GM21529 (cell line): ENCODE measurements around the gene KANSL1.
"Not testable (repeated sequence)": the region's sequence is repeated elsewhere in the genome, so short reads cannot be mapped to it uniquely, and the experiment has no call there.

Experiments used
- ATAC-seq: cut with Tn5 transposase; IDR thresholded peaks from one replicate; pipeline ENCODE4 v1.9.1; 2021; ENCODE audit not compliant: unreplicated experiment

Gene KANSL1, protein sequence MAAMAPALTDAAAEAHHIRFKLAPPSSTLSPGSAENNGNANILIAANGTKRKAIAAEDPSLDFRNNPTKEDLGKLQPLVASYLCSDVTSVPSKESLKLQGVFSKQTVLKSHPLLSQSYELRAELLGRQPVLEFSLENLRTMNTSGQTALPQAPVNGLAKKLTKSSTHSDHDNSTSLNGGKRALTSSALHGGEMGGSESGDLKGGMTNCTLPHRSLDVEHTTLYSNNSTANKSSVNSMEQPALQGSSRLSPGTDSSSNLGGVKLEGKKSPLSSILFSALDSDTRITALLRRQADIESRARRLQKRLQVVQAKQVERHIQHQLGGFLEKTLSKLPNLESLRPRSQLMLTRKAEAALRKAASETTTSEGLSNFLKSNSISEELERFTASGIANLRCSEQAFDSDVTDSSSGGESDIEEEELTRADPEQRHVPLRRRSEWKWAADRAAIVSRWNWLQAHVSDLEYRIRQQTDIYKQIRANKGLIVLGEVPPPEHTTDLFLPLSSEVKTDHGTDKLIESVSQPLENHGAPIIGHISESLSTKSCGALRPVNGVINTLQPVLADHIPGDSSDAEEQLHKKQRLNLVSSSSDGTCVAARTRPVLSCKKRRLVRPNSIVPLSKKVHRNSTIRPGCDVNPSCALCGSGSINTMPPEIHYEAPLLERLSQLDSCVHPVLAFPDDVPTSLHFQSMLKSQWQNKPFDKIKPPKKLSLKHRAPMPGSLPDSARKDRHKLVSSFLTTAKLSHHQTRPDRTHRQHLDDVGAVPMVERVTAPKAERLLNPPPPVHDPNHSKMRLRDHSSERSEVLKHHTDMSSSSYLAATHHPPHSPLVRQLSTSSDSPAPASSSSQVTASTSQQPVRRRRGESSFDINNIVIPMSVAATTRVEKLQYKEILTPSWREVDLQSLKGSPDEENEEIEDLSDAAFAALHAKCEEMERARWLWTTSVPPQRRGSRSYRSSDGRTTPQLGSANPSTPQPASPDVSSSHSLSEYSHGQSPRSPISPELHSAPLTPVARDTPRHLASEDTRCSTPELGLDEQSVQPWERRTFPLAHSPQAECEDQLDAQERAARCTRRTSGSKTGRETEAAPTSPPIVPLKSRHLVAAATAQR (N-terminal part only)

DNA sequence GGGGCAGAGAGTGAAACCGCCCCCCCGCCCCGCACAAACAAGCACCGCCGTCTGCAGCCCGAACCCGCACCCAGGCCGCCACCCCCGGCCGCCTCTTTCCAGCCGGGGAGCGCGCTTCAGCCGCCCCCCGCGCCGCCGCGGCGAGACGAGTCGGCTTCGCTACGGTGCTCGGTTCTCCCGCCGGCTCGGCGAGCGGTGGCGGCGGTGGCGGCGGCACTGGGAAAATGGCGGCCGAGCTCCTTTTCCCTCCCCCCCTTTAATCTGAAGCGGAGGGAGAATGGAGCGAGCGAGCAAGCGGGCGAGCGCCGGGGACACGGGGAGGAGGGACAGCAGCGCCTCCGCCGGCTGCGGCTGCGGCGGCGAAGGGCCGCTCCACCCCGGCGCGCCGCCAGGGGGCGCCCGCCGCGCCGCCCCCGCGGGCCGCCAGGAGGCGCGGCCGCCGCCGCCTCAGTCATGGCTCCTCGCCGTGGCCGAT is at the start of gene KANSL1:
Gene KANSL1, minus strand, starts transcription at position 279 of the 475 bp plus-strand sequence. CDS start 21,286 bp downstream, outside the sequence.
- peak; percentile 56 for ATAC-seq

DNA sequence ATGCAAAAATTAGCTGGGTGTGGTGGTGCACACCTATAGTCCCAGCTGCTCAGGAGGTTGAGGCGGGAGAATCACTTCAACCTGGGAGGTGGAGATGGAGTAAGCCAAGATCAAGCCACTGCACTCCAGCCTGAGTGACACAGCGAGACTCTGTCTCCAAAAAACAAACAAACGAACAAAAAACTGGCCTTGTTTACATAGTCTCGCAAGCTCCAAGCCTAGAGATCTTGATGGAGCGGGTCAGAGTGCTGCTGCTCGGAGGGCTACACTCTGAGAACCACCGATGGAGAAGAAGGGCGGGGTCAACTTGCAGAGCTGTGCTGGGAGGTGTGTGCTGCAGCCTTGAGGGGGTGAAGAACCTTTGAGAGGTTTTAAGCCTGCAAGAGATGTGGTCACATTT is 38.1 kb upstream of the KANSL1 start:
- ATAC-seq: not testable (repeated sequence)

DNA sequence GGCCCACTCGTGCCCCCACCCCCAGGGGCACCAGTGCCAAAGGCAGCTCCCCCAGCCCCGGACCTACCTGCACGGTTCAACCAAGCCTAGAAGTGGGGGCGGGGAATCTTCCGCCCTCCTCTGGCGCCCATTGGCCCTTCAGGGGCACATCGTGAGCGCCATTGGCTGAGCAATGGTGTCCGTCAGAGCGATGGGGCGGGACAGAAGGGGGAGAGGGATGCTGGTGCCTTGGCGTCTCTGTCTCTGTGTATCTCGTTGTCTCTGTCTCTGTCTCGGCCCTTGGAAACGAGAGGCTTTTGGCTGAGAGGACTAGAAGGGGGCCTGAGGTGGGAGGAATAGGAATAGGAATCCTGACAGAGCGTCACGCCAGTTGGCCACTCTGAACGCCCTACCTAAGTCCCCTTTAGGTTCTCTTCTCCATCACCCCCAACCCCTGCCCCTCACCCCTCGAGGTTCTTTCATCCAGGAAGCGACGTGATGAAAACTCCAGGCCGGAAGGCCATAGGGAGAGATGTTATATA is 32.1 kb upstream of the KANSL1 start:
- peak; percentile 99 for ATAC-seq

DNA sequence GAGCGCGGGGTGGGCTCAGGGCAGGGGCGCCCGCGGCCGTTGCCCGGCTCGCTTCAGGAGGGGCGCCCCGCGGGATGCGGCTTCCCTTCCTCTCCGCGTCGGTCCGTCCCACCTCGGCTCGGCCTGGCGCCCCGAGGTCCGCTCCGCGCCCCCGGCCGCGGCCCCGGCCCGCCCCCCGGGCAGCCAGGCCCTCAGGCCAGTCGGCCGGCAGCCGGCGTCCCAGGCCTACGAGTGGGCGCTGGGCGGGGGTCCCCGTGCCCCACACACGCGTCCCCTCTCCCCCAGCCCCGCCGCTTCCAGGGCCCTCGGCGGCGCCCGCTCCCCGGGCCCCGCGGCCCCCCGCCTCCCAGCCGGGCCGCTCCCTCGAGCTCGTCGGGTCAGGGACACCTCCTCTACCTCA is 31.6 kb upstream of the KANSL1 start:
- ATAC-seq: peak; percentile 37

DNA sequence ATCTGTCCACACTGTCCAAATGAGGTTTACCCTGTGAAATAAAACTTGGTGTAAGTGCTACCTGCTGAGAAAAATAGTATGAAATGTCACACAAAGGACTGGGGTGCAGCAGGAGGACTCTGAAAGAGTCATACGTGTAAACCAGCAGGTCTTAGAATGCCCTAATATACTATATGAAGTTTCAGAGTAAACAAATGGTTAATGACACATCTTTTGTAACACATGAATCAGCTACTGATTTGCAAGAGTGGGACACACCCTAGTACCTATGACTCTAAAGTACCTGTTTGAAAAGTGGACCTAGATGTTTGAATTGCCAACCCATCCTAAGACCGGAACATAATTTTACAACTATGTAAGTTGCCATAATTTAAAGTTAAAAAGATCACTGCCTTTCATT is 29.8 kb upstream of the KANSL1 start:
- ATAC-seq: not testable (repeated sequence)

DNA sequence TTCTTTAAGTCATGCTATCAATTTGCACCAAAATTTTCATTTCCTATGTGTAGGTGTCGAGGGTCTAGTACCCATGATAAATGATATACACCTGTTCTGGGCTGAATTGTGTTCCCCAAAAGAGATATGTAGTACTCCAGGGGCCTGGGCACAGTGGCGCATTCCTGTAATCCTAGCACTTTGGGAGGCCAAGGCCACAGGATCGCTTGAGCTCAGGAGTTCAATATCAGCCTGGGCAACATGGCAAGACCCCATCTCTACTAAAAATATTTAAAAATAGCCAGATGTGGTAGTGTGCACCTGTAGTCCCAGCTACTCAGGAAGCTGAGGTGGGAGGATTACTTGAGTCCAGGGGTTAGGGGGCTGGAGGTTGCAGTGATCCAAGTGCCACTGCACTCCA is 23.5 kb upstream of the KANSL1 start:
- no peak for ATAC-seq

DNA sequence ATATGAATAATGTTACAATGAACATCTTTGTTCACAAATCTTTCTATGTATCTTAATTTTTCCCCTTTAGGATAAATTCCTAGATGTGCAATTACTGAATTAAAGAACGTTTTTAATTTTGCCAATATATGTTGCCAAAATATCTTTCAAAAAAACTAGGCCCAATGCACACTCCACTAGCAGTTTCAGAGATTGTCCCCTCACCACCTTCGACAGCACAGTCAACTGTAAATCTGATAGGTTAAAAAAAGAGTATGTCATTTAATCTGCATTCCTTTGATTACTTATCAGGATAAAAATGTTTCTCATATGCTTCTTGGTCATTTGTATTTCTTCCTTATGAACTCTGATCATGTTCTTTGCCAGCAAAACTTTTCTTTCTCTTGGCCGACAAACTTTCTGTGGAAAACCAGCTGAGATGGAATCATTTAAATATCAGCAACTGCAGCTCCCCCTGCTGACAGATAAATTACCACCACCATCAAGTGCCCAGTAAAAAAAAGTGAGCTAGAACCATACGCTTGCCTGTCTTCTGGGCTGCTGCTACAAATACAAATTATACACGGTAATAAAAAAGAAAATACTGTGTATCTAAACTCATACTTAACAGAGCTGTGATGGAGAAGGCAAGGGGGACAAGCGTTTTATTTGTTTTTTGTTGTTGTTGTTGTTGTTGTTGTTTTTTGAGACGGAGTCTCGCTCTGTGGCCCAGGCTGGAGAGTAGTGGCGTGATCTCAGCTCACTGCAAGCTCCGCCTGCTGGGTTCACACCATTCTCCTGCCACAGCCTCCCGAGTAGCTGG is 19.6 kb upstream of the KANSL1 start:
- ATAC-seq: no peak

DNA sequence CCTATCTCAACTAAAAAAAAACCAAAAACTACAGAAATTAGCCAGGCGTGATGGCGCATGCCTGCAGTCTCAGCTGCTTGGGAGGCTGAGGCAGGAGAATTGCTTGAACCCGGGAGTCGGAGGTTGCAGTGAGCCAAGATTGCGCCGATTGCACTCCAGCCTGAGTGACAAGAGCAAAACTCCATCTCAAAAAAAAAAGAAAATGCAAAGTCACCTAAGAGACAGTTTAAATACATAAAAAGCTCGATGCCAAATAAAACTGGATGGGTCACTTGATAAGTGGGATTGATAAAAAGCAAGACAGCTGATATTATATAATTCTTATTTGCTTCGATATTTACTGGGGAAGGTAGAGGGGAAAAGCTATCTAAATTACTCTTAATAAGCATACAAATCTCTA is 15.8 kb upstream of the KANSL1 start:
- ATAC-seq: no peak

DNA sequence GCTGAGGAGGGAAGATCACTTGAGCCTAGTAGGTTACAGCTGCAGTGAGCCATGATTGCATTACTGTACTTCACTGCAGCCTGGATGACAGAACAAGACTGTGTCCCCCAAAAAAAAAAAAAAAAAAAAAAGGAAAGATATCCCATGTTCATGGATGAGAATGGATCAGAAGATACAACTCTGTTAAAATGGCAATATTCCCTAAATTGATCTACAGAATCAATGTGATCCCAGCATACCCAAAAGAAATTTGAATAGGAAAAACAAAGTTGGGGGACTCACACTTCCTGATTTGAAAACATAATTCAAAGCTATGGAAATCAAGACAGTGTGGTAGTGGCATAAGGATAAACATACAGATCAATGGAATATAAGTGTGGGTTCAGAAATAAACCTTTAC is 12.7 kb upstream of the KANSL1 start:
- ATAC-seq: no peak

DNA sequence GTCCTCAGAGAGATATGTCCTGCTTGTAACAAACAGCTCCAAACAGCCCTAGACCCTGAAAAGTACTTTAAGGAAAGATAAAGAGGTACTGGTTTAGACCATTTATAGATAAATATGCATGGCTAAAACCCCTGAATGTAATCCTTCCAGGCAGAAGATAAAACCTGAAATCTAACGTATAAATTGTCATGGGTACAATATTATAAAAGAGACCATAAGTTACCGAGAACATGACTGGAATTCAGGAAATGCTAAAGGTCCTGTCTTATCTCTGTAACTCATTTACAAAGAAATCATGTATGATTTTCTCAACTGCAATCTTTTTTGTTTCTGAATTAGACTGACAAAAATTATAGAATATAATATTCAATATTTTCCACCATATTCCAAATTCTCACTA is 9.2 kb upstream of the KANSL1 start:
- ATAC-seq: no peak

DNA sequence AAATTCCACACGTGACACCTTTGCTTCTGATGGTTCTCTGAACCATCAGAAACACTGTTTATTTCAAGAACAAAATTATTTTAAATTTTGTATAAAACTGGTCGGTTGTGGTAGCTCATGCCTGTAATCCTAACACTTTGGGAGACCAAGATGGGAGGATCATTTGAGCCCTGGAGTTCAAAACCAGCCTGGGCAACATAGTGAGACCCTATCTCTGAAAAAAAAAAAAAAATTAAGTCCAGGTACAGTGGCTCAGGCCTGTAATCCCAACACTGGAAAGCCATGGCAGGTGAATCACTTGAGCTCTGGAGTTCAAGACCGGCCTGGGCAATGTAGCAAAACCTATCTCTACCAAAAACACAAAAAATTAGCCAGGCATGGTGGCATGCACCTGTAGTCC is 8.3 kb upstream of the KANSL1 start:
- ATAC-seq: no peak

DNA sequence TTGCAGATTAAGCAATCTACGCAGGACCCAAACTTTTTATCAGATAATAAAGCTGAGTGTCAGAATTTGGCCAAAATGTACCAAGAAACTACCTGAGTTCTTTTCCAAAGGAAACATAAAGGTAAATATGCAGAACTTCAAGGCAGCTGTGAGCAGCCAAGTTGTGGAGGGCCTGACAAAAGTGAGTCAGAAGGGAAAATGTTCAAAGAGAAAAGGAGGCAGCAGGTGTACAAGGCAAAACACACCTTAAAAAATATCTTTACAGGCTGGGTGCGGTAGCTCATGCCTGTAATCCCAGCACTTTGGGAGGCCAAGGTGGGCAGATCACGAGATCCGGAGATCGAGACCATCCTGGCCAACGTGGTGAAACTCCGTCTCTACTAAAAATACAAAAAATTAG is 7.0 kb upstream of the KANSL1 start:
- ATAC-seq: no peak

DNA sequence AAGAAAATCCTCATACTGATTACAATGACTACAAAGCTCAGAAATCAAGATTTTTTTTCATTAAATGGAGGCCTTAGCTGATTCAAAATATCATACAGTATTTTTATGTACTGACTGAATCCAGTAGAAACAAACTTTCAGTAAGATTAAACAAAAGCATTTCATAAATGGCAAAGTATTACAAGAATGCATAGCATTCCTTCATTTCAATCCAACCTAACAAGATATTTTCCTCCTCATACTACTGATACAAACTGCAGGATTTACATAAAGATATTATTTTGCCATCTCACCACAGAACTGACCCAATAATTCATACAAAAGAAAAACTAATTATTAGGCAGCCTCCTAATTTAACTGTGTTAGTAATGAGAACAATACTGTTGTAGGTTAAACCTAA is 6.2 kb upstream of the KANSL1 start:
- no peak for ATAC-seq

DNA sequence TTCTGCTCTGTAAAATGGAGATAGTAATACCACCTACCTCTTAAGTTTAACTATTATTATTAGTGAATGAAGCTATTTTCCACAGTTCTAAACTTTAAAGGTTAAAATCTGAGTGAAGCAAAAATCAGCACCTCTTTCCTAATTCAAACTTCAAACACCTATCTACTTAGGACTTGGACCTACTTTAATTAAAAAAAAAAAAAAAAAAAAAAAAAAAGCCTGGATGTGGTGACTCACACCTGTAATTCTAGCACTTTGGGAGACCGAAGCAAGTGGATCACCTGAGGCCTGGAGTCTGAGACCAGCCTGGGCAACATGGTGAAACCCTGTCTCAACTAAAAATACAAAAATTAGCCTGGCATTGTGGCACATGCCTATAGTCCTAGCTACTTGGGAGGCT is 5.0 kb upstream of the KANSL1 start:
- no peak for ATAC-seq

DNA sequence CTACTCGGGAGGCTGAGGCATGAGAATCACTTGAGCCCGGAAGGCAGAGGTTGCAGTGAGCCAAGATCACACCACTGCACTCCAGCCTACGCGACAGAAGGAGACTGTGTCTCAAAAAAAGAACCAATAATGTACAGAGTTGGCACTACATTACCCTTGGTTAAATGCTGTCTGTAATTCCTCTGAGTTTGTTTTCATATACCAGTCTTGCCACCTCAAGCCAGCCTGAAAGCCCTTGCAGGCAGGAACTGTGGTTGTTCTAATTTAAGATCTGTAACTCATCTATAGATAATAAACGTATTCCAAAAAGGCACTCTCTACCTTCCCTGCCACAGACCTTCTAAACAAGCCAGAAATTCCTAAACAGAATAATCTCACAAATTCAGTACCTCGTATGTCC is 4.3 kb upstream of the KANSL1 start:
- no peak for ATAC-seq

DNA sequence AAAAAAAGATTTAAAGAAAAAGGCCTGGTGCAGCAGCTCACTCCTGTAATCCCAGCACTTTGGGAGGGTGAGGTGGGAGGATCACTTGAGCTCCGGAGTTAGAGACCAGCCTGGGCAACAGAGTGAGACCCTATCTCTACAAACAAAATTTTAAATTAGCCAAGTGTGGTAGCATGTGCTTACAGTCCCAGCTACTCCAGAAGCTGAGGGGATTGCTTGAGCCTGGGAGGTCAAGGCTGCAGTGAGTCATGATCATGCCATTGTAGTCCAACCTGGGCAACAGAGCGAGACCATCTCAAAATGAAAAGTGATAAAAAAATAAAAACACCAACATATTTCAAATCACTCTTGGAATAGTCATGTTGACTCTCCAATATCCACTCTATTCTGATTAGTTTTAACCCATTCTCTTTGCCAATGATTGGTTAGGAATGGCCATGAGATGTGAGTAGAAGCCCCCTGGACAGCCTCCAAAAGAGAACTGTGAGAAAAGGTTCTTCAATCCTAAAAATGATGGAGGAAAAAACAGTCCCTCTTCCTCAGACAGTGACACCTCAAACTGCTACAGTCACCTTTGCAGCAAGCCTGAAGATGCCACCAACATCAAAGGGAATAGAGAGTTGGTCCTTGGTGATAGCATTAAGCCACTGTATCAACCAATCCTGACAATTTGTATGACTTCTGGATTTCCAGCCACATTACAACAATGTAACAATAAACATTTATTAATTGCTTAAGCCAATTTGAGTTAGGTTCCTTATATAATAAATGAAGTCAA is 2.9 kb upstream of the KANSL1 start:
- ATAC-seq: no peak

DNA sequence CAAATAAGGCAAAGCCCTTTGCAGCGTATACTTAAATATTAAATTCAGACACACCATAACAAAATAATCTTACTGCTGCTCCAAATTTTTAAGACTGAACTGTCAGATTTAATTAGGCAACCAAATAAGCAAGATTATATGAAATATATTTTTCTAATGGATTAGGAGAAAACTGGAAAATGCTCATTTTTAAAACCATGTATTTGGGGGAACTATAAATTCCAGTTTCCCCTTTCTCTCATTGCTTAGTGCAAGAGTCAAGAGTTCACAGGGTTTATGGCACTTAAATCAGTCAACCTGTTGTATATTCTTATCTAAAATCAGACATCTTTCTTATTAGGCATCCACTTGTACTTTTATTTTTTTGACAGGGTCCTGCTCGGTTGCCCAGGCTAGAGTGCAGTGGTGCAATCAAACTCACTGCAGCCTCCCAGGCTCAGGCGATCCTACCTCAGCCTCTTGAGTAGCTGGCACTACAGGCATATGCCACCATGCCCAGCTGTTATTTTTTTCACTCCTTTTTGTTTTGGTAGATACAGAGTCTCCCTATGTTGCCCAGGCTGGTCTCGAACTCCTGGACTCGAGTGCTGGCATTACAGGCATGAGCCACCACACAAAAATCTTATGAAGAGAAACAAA is 2.1 kb upstream of the KANSL1 start:
- ATAC-seq: no peak

DNA sequence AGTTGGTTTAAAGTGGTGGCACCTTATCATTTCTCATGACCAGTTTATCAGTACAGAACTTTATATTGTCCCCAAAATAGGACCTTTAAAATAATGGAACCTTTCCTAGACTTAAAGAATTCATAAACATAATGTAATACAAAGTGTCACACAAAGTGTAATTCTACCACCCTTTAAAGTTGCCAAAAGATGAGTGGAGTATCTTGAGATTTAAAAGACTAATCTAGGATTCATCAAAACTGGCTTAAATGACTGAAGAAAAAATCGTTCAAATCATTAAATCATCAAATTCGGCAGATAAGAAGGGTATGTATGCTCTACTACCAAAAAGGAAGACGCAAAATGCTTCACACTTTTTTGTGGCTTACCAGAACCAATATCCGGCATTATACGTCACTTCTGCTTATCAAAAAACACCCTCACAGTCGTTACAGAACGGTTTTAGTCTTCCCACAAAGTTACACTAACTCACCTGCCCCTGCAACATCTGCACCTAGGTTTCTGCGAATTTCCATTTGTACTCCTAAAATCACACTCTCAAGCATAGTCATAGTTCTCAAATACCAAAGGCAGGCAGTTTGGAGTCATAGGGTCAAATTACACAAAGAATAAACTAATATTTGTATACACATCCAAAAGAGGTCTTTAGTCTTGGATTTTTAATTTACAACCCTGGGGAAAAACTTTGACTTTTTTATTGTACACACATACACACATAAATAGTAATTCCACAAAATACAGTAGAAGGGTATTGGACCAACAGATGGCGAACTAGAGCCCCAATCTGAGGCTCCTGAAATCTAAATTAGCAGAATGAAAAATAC is 1.4 kb upstream of the KANSL1 start:
- ATAC-seq: no peak
